ENCODE measurements around the gene C10orf53. TPM values are rescaled to one million over a fixed set of nuclear protein-coding genes. Genes with fewer than 3 reads are reported as not detected.

Gene C10orf53
- total RNA-seq, 1 experiment from 2014 or later: not detected

- in situ Hi-C loops (cut with HindIII; ENCODE audit: low pct_unique_long_range_greater_than_20kb, low sequenced_read_pairs): no loop called here
- POLR2A ChIA-PET: no interaction called here
- H3K36me3 ChIP-seq (ENCODE audit: control insufficient read depth, insufficient read depth, low read length): no peaks in the 10 kb centered on the region
- H3K4me1 ChIP-seq (ENCODE audit: control insufficient read depth, insufficient read depth, low read length): no peaks in the 10 kb centered on the region
- intact Hi-C loops (cut with micrococcal nuclease; ENCODE audit: unreplicated experiment): no loop called here
- TF ChIP-seq POLR2AphosphoS5 (IDR thresholded peaks at IDR 0.05; ENCODE audit: low read depth, low read length): no peak
- TF ChIP-seq, protein P1, sequence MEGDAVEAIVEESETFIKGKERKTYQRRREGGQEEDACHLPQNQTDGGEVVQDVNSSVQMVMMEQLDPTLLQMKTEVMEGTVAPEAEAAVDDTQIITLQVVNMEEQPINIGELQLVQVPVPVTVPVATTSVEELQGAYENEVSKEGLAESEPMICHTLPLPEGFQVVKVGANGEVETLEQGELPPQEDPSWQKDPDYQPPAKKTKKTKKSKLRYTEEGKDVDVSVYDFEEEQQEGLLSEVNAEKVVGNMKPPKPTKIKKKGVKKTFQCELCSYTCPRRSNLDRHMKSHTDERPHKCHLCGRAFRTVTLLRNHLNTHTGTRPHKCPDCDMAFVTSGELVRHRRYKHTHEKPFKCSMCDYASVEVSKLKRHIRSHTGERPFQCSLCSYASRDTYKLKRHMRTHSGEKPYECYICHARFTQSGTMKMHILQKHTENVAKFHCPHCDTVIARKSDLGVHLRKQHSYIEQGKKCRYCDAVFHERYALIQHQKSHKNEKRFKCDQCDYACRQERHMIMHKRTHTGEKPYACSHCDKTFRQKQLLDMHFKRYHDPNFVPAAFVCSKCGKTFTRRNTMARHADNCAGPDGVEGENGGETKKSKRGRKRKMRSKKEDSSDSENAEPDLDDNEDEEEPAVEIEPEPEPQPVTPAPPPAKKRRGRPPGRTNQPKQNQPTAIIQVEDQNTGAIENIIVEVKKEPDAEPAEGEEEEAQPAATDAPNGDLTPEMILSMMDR (IDR thresholded peaks at IDR 0.05): no peak
- TF ChIP-seq, protein P2, sequence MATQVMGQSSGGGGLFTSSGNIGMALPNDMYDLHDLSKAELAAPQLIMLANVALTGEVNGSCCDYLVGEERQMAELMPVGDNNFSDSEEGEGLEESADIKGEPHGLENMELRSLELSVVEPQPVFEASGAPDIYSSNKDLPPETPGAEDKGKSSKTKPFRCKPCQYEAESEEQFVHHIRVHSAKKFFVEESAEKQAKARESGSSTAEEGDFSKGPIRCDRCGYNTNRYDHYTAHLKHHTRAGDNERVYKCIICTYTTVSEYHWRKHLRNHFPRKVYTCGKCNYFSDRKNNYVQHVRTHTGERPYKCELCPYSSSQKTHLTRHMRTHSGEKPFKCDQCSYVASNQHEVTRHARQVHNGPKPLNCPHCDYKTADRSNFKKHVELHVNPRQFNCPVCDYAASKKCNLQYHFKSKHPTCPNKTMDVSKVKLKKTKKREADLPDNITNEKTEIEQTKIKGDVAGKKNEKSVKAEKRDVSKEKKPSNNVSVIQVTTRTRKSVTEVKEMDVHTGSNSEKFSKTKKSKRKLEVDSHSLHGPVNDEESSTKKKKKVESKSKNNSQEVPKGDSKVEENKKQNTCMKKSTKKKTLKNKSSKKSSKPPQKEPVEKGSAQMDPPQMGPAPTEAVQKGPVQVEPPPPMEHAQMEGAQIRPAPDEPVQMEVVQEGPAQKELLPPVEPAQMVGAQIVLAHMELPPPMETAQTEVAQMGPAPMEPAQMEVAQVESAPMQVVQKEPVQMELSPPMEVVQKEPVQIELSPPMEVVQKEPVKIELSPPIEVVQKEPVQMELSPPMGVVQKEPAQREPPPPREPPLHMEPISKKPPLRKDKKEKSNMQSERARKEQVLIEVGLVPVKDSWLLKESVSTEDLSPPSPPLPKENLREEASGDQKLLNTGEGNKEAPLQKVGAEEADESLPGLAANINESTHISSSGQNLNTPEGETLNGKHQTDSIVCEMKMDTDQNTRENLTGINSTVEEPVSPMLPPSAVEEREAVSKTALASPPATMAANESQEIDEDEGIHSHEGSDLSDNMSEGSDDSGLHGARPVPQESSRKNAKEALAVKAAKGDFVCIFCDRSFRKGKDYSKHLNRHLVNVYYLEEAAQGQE (IDR thresholded peaks at IDR 0.05; ENCODE audit: insufficient read depth in 1 of 2, low read depth in 2 of 2, low read length in 1 of 2): no peak
- TF ChIP-seq TCF7L2 (IDR thresholded peaks at IDR 0.05; ENCODE audit: low read depth, low read length): no peak
- no peak for TF ChIP-seq SIN3A (IDR thresholded peaks at IDR 0.05; ENCODE audit: borderline replicate concordance, insufficient read depth, low read depth, low read length)
- BruUV-seq (replicated peaks): no TSS peak
- H3K4me3 ChIP-seq (ENCODE audit: low read depth in 2 of 2, low read length in 2 of 2): no peak overlapping the region
- CTCF ChIA-PET: no interaction called here
- H3K9me3 ChIP-seq (ENCODE audit: control insufficient read depth, insufficient read depth, low read depth, low read length): no peaks in the 10 kb centered on the region
- DNase-seq (ENCODE audit: low read depth, low spot score) (no peak), ATAC-seq (no peak)
- H3K27ac ChIP-seq (ENCODE audit: low read length): no peak overlapping the region
- peaks cover 7% of the 10 kb centered on the region; the same call in 1 of the 2 replicates for H3K27me3 ChIP-seq (ENCODE audit: control insufficient read depth, insufficient read depth, low read length)
These were observed 26.8 kb upstream of the C10orf53 start for GRCh38 chr10:49652421-49653272.

DNA sequence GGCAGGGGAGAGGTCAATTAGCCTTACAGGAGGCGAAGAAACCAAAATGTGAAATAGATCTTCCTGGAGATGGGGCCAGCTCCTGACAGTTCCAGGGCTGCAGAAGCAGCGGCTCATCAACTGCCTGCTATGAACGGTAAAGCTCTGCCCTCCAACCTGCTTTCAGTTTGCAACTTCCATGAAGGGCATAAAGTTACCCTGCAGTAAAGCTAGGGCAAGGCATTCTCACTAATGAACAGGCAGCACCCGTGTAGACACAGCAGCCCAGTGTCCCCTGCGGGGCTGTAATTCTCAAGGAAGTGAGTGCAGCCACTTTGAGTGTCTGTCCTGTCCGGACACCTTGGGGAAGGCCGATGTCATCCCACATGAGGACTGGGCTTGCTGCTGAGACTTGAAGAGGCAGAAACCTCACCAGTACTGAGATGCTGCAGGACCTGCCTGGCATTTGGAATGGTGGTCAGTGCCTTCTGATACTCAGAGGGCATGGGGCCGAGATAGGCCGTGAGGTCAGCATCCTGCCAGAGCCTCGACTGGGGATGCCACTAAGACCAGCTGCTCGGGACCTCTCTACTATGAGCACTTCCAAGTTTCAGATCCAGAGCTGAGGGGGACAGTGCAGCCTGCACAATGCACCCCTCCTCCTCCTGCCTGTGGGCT lies 26.1 kb upstream of the C10orf53 start:
- BruUV-seq (replicated peaks): no TSS peak
- Histone ChIP-seq H3K4me1 (ENCODE audit: control insufficient read depth, insufficient read depth, low read length) (no peaks in the 10 kb centered on the region), H3K4me3 (ENCODE audit: low read depth in 2 of 2, low read length in 2 of 2) (no peak overlapping the region), H3K27me3 (ENCODE audit: control insufficient read depth, insufficient read depth, low read length) (peaks cover 7% of the 10 kb centered on the region; the same call in 1 of the 2 replicates), H3K27ac (ENCODE audit: low read length) (no peak overlapping the region), H3K9me3 (ENCODE audit: control insufficient read depth, insufficient read depth, low read depth, low read length) (no peaks in the 10 kb centered on the region), H3K36me3 (ENCODE audit: control insufficient read depth, insufficient read depth, low read length) (no peaks in the 10 kb centered on the region)
- ChIA-PET POLR2A (no interaction called here), CTCF (no interaction called here)
- in situ Hi-C loops (cut with HindIII; ENCODE audit: low pct_unique_long_range_greater_than_20kb, low sequenced_read_pairs) (no loop called here), intact Hi-C loops (cut with micrococcal nuclease; ENCODE audit: unreplicated experiment) (no loop called here)
- no peak for TF ChIP-seq SIN3A (IDR thresholded peaks at IDR 0.05; ENCODE audit: borderline replicate concordance, insufficient read depth, low read depth, low read length)
- no peak for TF ChIP-seq POLR2AphosphoS5 (IDR thresholded peaks at IDR 0.05; ENCODE audit: low read depth, low read length)
- TF ChIP-seq TCF7L2 (IDR thresholded peaks at IDR 0.05; ENCODE audit: low read depth, low read length): no peak
- TF ChIP-seq, protein P2 (IDR thresholded peaks at IDR 0.05; ENCODE audit: insufficient read depth in 1 of 2, low read depth in 2 of 2, low read length in 1 of 2): no peak
- TF ChIP-seq, protein P1 (IDR thresholded peaks at IDR 0.05): no peak
- no peak for DNase-seq (ENCODE audit: low read depth, low spot score)
- no peak for ATAC-seq

Measured in Panc1 (cell line).